Activated CD4-positive, alpha-beta memory T cell treated with anti-CD3 and anti-CD28 coated beads for 36 hours (primary cell): ENCODE results near the gene GBE1. TPM values are rescaled to one million over a fixed set of nuclear protein-coding genes. Genes with fewer than 3 reads are reported as not detected.

ENCODE experiments used
- CTCF ChIA-PET: fragments of 350-600 bp; sonication (Branson Sonifier 250); formaldehyde crosslinking; loops from one replicate; lab custom pipeline; 2021; ENCODE audit warnings: antibody characterized with exemption, inconsistent platforms; lab: Charles Lee
- POLR2A ChIA-PET: fragments of 350-600 bp; sonication (Branson Sonifier 250); formaldehyde crosslinking; loops from one replicate; lab custom pipeline; 2021; ENCODE audit warnings: antibody characterized with exemption; lab: Charles Lee
- DNase-seq: peaks from one replicate; pipeline ENCODE4 v3.0.0-alpha.2; 2020
- H3K27ac Mint-ChIP-seq: one replicate; pipeline ENCODE4 v1.8.0; 2021; ENCODE audit warnings: mixed read lengths
- H3K27me3 Mint-ChIP-seq: one replicate; pipeline ENCODE4 v1.8.0; 2021; ENCODE audit warnings: mixed read lengths
- H3K36me3 Mint-ChIP-seq: one replicate; pipeline ENCODE4 v1.8.0; 2021; ENCODE audit warnings: mixed read lengths
- H3K4me1 Mint-ChIP-seq: one replicate; pipeline ENCODE4 v1.8.0; 2021; ENCODE audit warnings: low read depth, mixed read lengths
- H3K4me3 Mint-ChIP-seq: one replicate; pipeline ENCODE4 v1.8.0; 2021; ENCODE audit warnings: mild to moderate bottlenecking, mixed read lengths
- H3K9me3 Mint-ChIP-seq: one replicate; pipeline ENCODE4 v1.8.0; 2021; ENCODE audit warnings: mixed read lengths
- intact Hi-C: fragments of 100-400 bp; cut with micrococcal nuclease; formaldehyde crosslinking; loops from one replicate; pipeline ENCODE4 v1.15.1; 2023
- total RNA-seq, 2 experiments: library from RNA; stranded (reverse); gene quantifications; one replicate each; pipeline ENCODE4 v1.2.3, GENCODE V29; 2021

Gene GBE1
- total RNA-seq, 2 experiments from 2014 or later: 30.5 to 30.6 TPM

- POLR2A ChIA-PET: no interaction called here
Measured at GRCh38 chr3:81470524-81471278, 290.7 kb downstream of the GBE1 start.

GRCh38 chr3:81468391-81468790 lies 293.1 kb downstream of the GBE1 start:
- ChIA-PET POLR2A (no interaction called here), CTCF (no interaction called here)
- no peaks in the 10 kb centered on the region for H3K36me3 Mint-ChIP-seq

More at GRCh38 chr3:81470524-81471278, 290.7 kb downstream of the GBE1 start:
- intact Hi-C loops: no loop called here
- Mint-ChIP-seq H3K27ac (no peak overlapping the region), H3K27me3 (no peaks in the 10 kb centered on the region), H3K9me3 (no peaks in the 10 kb centered on the region), H3K4me1 (no peaks in the 10 kb centered on the region), H3K36me3 (no peaks in the 10 kb centered on the region), H3K4me3 (no peak overlapping the region)
- DNase-seq: no peak
- CTCF ChIA-PET: no interaction called here

GRCh38 chr3:81466201-81466560 lies 295.3 kb downstream of the GBE1 start:
- Mint-ChIP-seq H3K27ac (no peak overlapping the region), H3K9me3 (no peaks in the 10 kb centered on the region), H3K36me3 (no peaks in the 10 kb centered on the region), H3K27me3 (no peaks in the 10 kb centered on the region), H3K4me3 (no peak overlapping the region), H3K4me1 (no peaks in the 10 kb centered on the region)
- DNase-seq: no peak
- intact Hi-C loops: no loop called here
- POLR2A ChIA-PET: no interaction called here
- CTCF ChIA-PET: interaction anchor here (2.5 kb wide), 1 partner anchor 24 kb away, joined by 9 read pairs; no protein-coding TSS in a partner anchor

More at GRCh38 chr3:81468391-81468790, 293.1 kb downstream of the GBE1 start:
- DNase-seq: no peak
- no peaks in the 10 kb centered on the region for H3K4me1 Mint-ChIP-seq
- H3K27ac Mint-ChIP-seq: no peak overlapping the region
- intact Hi-C loops: no loop called here
- no peak overlapping the region for H3K4me3 Mint-ChIP-seq
- H3K27me3 Mint-ChIP-seq: no peaks in the 10 kb centered on the region
- no peaks in the 10 kb centered on the region for H3K9me3 Mint-ChIP-seq

GRCh38 chr3:81465510-81466200 lies 295.8 kb downstream of the GBE1 start:
- Mint-ChIP-seq H3K27me3 (no peaks in the 10 kb centered on the region), H3K9me3 (no peaks in the 10 kb centered on the region), H3K27ac (no peak overlapping the region), H3K4me3 (no peak overlapping the region), H3K36me3 (no peaks in the 10 kb centered on the region), H3K4me1 (no peaks in the 10 kb centered on the region)
- ChIA-PET CTCF (interaction anchor here (2.5 kb wide), 1 partner anchor 25 kb away, joined by 9 read pairs; no protein-coding TSS in a partner anchor), POLR2A (no interaction called here)
- intact Hi-C loops: no loop called here
- DNase-seq: no peak

GRCh38 chr3:81463781-81464180 lies 297.7 kb downstream of the GBE1 start:
- POLR2A ChIA-PET: no interaction called here
- H3K4me3 Mint-ChIP-seq: no peak overlapping the region
- no peaks in the 10 kb centered on the region for H3K27me3 Mint-ChIP-seq
- no peaks in the 10 kb centered on the region for H3K4me1 Mint-ChIP-seq
- no peaks in the 10 kb centered on the region for H3K36me3 Mint-ChIP-seq
- no peak for DNase-seq
- H3K27ac Mint-ChIP-seq: no peak overlapping the region
- CTCF ChIA-PET: interaction anchor here (2.5 kb wide), 1 partner anchor 27 kb away, joined by 9 read pairs; no protein-coding TSS in a partner anchor
- no peaks in the 10 kb centered on the region for H3K9me3 Mint-ChIP-seq
- intact Hi-C loops: no loop called here

- ChIA-PET POLR2A (no interaction called here), CTCF (no interaction called here)
- no peaks in the 10 kb centered on the region for H3K27me3 Mint-ChIP-seq
- no peaks in the 10 kb centered on the region for H3K9me3 Mint-ChIP-seq
- no peak for DNase-seq
- intact Hi-C loops: no loop called here
- H3K4me3 Mint-ChIP-seq: no peak overlapping the region
- no peaks in the 10 kb centered on the region for H3K36me3 Mint-ChIP-seq
- H3K27ac Mint-ChIP-seq: no peak overlapping the region
- H3K4me1 Mint-ChIP-seq: no peaks in the 10 kb centered on the region
Measured at GRCh38 chr3:81462921-81463320, 298.5 kb downstream of the GBE1 start.

GRCh38 chr3:81459733-81460132 lies 301.7 kb downstream of the GBE1 start:
- H3K36me3 Mint-ChIP-seq: no peaks in the 10 kb centered on the region
- no peaks in the 10 kb centered on the region for H3K9me3 Mint-ChIP-seq
- intact Hi-C loops: no loop called here
- no peak overlapping the region for H3K4me3 Mint-ChIP-seq
- POLR2A ChIA-PET: no interaction called here
- H3K27ac Mint-ChIP-seq: no peak overlapping the region
- no peaks in the 10 kb centered on the region for H3K27me3 Mint-ChIP-seq
- H3K4me1 Mint-ChIP-seq: no peaks in the 10 kb centered on the region
- no peak for DNase-seq
- CTCF ChIA-PET: no interaction called here

- CTCF ChIA-PET: no interaction called here
- POLR2A ChIA-PET: no interaction called here
- intact Hi-C loops: no loop called here
- Mint-ChIP-seq H3K27me3 (no peaks in the 10 kb centered on the region), H3K27ac (no peak overlapping the region), H3K36me3 (no peaks in the 10 kb centered on the region), H3K4me1 (no peaks in the 10 kb centered on the region), H3K4me3 (no peak overlapping the region), H3K9me3 (no peaks in the 10 kb centered on the region)
- no peak for DNase-seq
Measured at GRCh38 chr3:81452418-81452817, 309.0 kb downstream of the GBE1 start.

- H3K9me3 Mint-ChIP-seq: no peaks in the 10 kb centered on the region
- POLR2A ChIA-PET: no interaction called here
- no peak for DNase-seq
- intact Hi-C loops: no loop called here
- CTCF ChIA-PET: no interaction called here
- H3K27ac Mint-ChIP-seq: no peak overlapping the region
- no peaks in the 10 kb centered on the region for H3K36me3 Mint-ChIP-seq
- H3K27me3 Mint-ChIP-seq: no peaks in the 10 kb centered on the region
- no peaks in the 10 kb centered on the region for H3K4me1 Mint-ChIP-seq
- no peak overlapping the region for H3K4me3 Mint-ChIP-seq
Measured at GRCh38 chr3:81451611-81452010, 309.8 kb downstream of the GBE1 start.

GRCh38 chr3:81451140-81451539 lies 310.3 kb downstream of the GBE1 start:
- intact Hi-C loops: no loop called here
- Mint-ChIP-seq H3K9me3 (no peaks in the 10 kb centered on the region), H3K4me1 (no peaks in the 10 kb centered on the region), H3K36me3 (no peaks in the 10 kb centered on the region), H3K27me3 (no peaks in the 10 kb centered on the region), H3K4me3 (no peak overlapping the region), H3K27ac (no peak overlapping the region)
- CTCF ChIA-PET: no interaction called here
- POLR2A ChIA-PET: no interaction called here
- no peak for DNase-seq

- ChIA-PET CTCF (no interaction called here), POLR2A (no interaction called here)
- no peaks in the 10 kb centered on the region for H3K27me3 Mint-ChIP-seq
- no peaks in the 10 kb centered on the region for H3K9me3 Mint-ChIP-seq
- no peak overlapping the region for H3K27ac Mint-ChIP-seq
- no peaks in the 10 kb centered on the region for H3K36me3 Mint-ChIP-seq
- intact Hi-C loops: no loop called here
- no peak for DNase-seq
- no peaks in the 10 kb centered on the region for H3K4me1 Mint-ChIP-seq
- H3K4me3 Mint-ChIP-seq: no peak overlapping the region
Measured at GRCh38 chr3:81446806-81447205, 314.6 kb downstream of the GBE1 start.

- no peak for DNase-seq
- H3K4me3 Mint-ChIP-seq: no peak overlapping the region
- CTCF ChIA-PET: no interaction called here
- H3K27ac Mint-ChIP-seq: no peak overlapping the region
- no peaks in the 10 kb centered on the region for H3K27me3 Mint-ChIP-seq
- no peaks in the 10 kb centered on the region for H3K9me3 Mint-ChIP-seq
- intact Hi-C loops: no loop called here
- H3K4me1 Mint-ChIP-seq: no peaks in the 10 kb centered on the region
- H3K36me3 Mint-ChIP-seq: no peaks in the 10 kb centered on the region
- POLR2A ChIA-PET: no interaction called here
Measured at GRCh38 chr3:81445712-81446111, 315.7 kb downstream of the GBE1 start.
